Loucy (cell line): Measurements from ENCODE around the gene SLC7A9.

Experiments used
- H2AFZ ChIP-seq: fragments of 200-600 bp; sonication (generic); 2 replicates; pipeline ENCODE4 v1.6.0; 2016; ENCODE audit warnings: antibody characterized with exemption, mild to moderate bottlenecking, low read length, moderate library complexity
- H3F3A ChIP-seq: fragments of 200-600 bp; 2 replicates; pipeline ENCODE4 v1.6.0; 2016; ENCODE audit warnings: antibody characterized with exemption, low read depth, mild to moderate bottlenecking
- H3K27me3 ChIP-seq: fragments of 200-600 bp; sonication (generic); 2 replicates; pipeline ENCODE4 v1.6.1; 2014; ENCODE audit warnings: low read length, mild to moderate bottlenecking; ENCODE audit not compliant: insufficient read depth, poor library complexity, severe bottlenecking
- H3K36me3 ChIP-seq: fragments of 200-600 bp; sonication (generic); 2 replicates; pipeline ENCODE4 v1.6.1; 2016; ENCODE audit warnings: low read length; ENCODE audit not compliant: insufficient read depth
- H3K4me1 ChIP-seq: fragments of 200-600 bp; sonication (generic); 2 replicates; pipeline ENCODE4 v1.5.1; 2014; ENCODE audit warnings: low read length, mild to moderate bottlenecking; ENCODE audit not compliant: insufficient read depth, poor library complexity, severe bottlenecking
- H3K4me2 ChIP-seq: fragments of 200-600 bp; sonication (generic); 2 replicates; pipeline ENCODE4 v1.6.0; 2014; ENCODE audit warnings: antibody characterized with exemption, low read length, low read depth, mild to moderate bottlenecking; ENCODE audit not compliant: poor library complexity, severe bottlenecking
- H3K4me3 ChIP-seq: fragments of 200-600 bp; sonication (generic); 2 replicates; pipeline ENCODE4 v1.5.1; 2014; ENCODE audit warnings: low read length, mild to moderate bottlenecking, mixed read lengths; ENCODE audit not compliant: poor library complexity, severe bottlenecking
- H3K79me2 ChIP-seq: fragments of 200-600 bp; sonication (generic); 2 replicates; pipeline ENCODE4 v1.6.1; 2014; ENCODE audit warnings: low read length; ENCODE audit not compliant: insufficient read depth
- H3K9ac ChIP-seq: fragments of 200-600 bp; sonication (generic); 2 replicates; pipeline ENCODE4 v1.6.0; 2014; ENCODE audit warnings: mild to moderate bottlenecking, low read depth, low read length, moderate library complexity; ENCODE audit not compliant: poor library complexity, severe bottlenecking
- H3K9me2 ChIP-seq: fragments of 200-600 bp; sonication (generic); replicated peaks from 2 replicates; pipeline ENCODE4 v1.6.1; 2016; ENCODE audit warnings: low read depth, low read length, mixed read lengths
- H3K9me3 ChIP-seq: fragments of 200-600 bp; sonication (generic); 2 replicates; pipeline ENCODE4 v1.6.1; 2014; ENCODE audit warnings: mild to moderate bottlenecking, antibody characterized with exemption, low read length, low read depth; ENCODE audit not compliant: insufficient read depth
- H4K20me1 ChIP-seq: fragments of 200-600 bp; sonication (generic); 2 replicates; pipeline ENCODE4 v1.6.0; 2014; ENCODE audit warnings: antibody characterized with exemption, low read length, mild to moderate bottlenecking; ENCODE audit not compliant: insufficient read depth, poor library complexity, severe bottlenecking
- CTCF ChIP-seq: fragments of 200-600 bp; sonication (generic); conservative IDR thresholded peaks from 2 replicates; pipeline ENCODE4 v1.5.1; 2014; ENCODE audit warnings: mild to moderate bottlenecking, antibody characterized with exemption, low read length
- EZH2phosphoT487 ChIP-seq: fragments of 200-600 bp; IDR thresholded peaks from 2 replicates; pipeline ENCODE4 v1.6.1; 2018; ENCODE audit warnings: antibody characterized with exemption, mild to moderate bottlenecking, moderate library complexity, borderline replicate concordance

The SLC7A9 gene

DNA sequence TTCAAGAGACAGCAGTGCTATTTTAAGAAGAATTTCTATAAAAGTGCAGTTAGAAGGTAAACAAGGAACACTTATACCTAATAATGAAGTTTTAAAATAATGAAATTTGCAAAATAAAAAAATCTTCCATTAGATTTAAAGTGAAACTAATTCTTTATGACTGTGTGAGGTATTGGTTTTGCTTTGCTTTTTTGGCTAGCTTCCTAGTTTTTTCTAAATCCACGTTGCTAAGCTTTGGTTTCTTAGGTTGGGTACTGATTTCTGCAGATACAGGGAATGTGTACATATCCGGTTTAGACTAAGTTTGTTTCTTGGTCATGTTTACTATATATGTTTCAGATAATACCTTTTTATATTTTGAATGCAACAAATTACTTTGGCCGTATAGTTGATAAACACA, 59.8 kb downstream of the SLC7A9 start:
- Histone ChIP-seq H3K4me3 (no peak overlapping the region), H3K4me2 (no peak overlapping the region)
- TF ChIP-seq CTCF (no peak), EZH2phosphoT487 (no peak)

DNA sequence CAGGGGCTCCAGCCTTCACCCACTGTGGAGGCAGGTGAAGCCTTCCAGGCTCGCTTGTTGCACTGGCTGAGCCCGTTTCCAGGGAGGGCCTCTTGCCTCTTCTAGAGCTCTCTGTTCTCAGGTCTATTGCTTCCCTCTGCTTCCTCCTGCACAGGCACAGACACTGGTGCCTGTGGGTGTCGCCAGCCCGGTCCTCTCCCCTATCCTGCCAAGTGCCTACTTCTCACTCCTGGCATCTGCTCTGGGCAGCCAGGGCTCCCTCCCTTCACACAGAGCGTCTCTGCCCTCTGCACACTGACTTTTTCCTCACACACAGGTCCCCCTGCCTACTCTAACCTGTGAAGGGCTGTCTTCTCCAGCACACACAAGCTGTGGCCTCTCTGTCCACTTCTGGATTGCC, 60.3 kb downstream of the SLC7A9 start:
- Histone ChIP-seq H3K9me2 (no peaks in the 10 kb centered on the region), H3F3A (no peaks in the 10 kb centered on the region), H3K4me1 (no peaks in the 10 kb centered on the region), H3K9ac (no peak overlapping the region), H3K9me3 (no peaks in the 10 kb centered on the region), H3K36me3 (no peaks in the 10 kb centered on the region), H3K4me2 (no peak overlapping the region), H3K79me2 (no peaks in the 10 kb centered on the region), H4K20me1 (no peaks in the 10 kb centered on the region), H3K27me3 (no peaks in the 10 kb centered on the region), H3K4me3 (no peak overlapping the region), H2AFZ (no peak overlapping the region)
- TF ChIP-seq EZH2phosphoT487: no peak

More for the DNA sequence above, 59.8 kb downstream of the SLC7A9 start:
- H3K9ac ChIP-seq: no peak overlapping the region
- no peak overlapping the region for H2AFZ ChIP-seq
- no peaks in the 10 kb centered on the region for H3K4me1 ChIP-seq
- no peaks in the 10 kb centered on the region for H3K9me3 ChIP-seq
- H3F3A ChIP-seq: no peaks in the 10 kb centered on the region
- H3K9me2 ChIP-seq: no peaks in the 10 kb centered on the region
- H3K36me3 ChIP-seq: no peaks in the 10 kb centered on the region
- no peaks in the 10 kb centered on the region for H4K20me1 ChIP-seq
- no peaks in the 10 kb centered on the region for H3K79me2 ChIP-seq
- H3K27me3 ChIP-seq: no peaks in the 10 kb centered on the region

GRCh38 chr19:32808236-32808635, 61.3 kb downstream of the SLC7A9 start:
- H2AFZ ChIP-seq: no peak overlapping the region
- no peaks in the 10 kb centered on the region for H3F3A ChIP-seq
- H3K9me2 ChIP-seq: no peaks in the 10 kb centered on the region
- no peaks in the 10 kb centered on the region for H3K9me3 ChIP-seq
- no peak overlapping the region for H3K9ac ChIP-seq
- H4K20me1 ChIP-seq: no peaks in the 10 kb centered on the region
- H3K4me3 ChIP-seq: no peak overlapping the region
- H3K79me2 ChIP-seq: no peaks in the 10 kb centered on the region
- TF ChIP-seq EZH2phosphoT487 (no peak), CTCF (no peak)
- H3K4me2 ChIP-seq: no peak overlapping the region
- H3K4me1 ChIP-seq: no peaks in the 10 kb centered on the region
- no peaks in the 10 kb centered on the region for H3K27me3 ChIP-seq
- no peaks in the 10 kb centered on the region for H3K36me3 ChIP-seq

DNA sequence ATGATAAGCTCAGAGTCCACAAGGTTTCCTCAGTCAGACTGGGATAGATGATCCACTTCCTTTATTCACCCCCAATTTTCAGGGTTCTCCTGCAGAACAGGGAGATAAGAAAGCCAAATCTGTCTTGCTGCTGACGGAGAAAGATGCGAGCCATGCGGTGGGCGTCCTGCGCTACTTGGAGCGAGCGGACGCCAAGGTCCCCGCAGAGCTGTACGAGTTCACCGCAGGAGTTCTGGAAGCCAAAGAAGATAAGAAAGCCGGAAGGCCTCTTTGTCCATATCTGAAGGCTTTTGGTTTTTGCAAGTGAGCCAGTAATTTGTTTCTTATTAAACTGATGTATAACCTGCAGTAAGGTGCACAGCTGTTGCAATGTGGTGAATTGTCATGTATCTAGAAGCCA, 66.7 kb downstream of the SLC7A9 start:
- Histone ChIP-seq H3K9me2 (no peaks in the 10 kb centered on the region), H3K79me2 (no peaks in the 10 kb centered on the region), H2AFZ (no peak overlapping the region)

More for the DNA sequence above, 66.7 kb downstream of the SLC7A9 start:
- Histone ChIP-seq H3K36me3 (no peaks in the 10 kb centered on the region), H3K4me2 (no peak overlapping the region), H3K4me3 (no peak overlapping the region), H3K9me3 (no peaks in the 10 kb centered on the region), H3K4me1 (peaks cover 3% of the 10 kb centered on the region), H4K20me1 (no peaks in the 10 kb centered on the region), H3K27me3 (no peaks in the 10 kb centered on the region), H3K9ac (no peak overlapping the region), H3F3A (no peaks in the 10 kb centered on the region)
- no peak for TF ChIP-seq CTCF
- no peak for TF ChIP-seq EZH2phosphoT487
